HEK293 (cell line): ENCODE results near the gene TH.

Experiments
- CTCF ChIA-PET: fragments of 350-600 bp; formaldehyde crosslinking; extraction: SDS; loops from one replicate; lab custom pipeline; 2021; ENCODE audit warnings: antibody characterized with exemption; lab: Yijun Ruan, JAX
- POLR2A ChIA-PET: fragments of 300-600 bp; formaldehyde crosslinking; extraction: SDS; loops from one replicate; lab custom pipeline; 2020; ENCODE audit warnings: antibody characterized with exemption, inconsistent platforms; lab: Yijun Ruan, JAX
- H3K27ac ChIP-seq: fragments of 200-500 bp; sonication (Bioruptor generic); 2 replicates; pipeline ENCODE4 v1.5.1; 2014; ENCODE audit warnings: low read depth, low read length, control low read depth, inconsistent platforms; ENCODE audit errors: extremely low read depth
- H3K36me3 ChIP-seq, 2 experiments: fragments of 200-500 bp in 1 of 2; sonication (Bioruptor generic) in 1 of 2; 1 replicate in 1 of 2; 2 replicates in 1 of 2; pipeline ENCODE4 v1.5.1; 2014 to 2017; ENCODE audit warnings: inconsistent platforms in 2 of 2, low read length in 2 of 2; ENCODE audit not compliant: control insufficient read depth in 2 of 2, insufficient read depth in 1 of 2
- H3K4me1 ChIP-seq: fragments of 200-500 bp; sonication (Bioruptor generic); 2 replicates; pipeline ENCODE4 v1.5.1; 2014; ENCODE audit warnings: mild to moderate bottlenecking, low read length, inconsistent platforms; ENCODE audit not compliant: control insufficient read depth, insufficient read depth
- H3K4me3 ChIP-seq: 2 replicates; pipeline ENCODE4 v1.5.1; 2011; ENCODE audit warnings: low read depth, mild to moderate bottlenecking, control low read depth, low read length, moderate library complexity
- H3K9me3 ChIP-seq: fragments of 200-500 bp; sonication (Bioruptor generic); 2 replicates; pipeline ENCODE4 v1.5.1; 2014; ENCODE audit warnings: low read depth, low read length, inconsistent platforms; ENCODE audit not compliant: control insufficient read depth, insufficient read depth
- AEBP2 ChIP-seq: fragments of 450-650 bp; formaldehyde crosslinking; IDR thresholded peaks from 2 replicates; pipeline ENCODE4 v1.5.1; 2016; ENCODE audit warnings: missing biosample characterization, missing genetic modification characterization, borderline replicate concordance
- GFI1B ChIP-seq: fragments of 450-650 bp; formaldehyde crosslinking; IDR thresholded peaks from 2 replicates; pipeline ENCODE4 v1.5.1; 2016; ENCODE audit warnings: missing biosample characterization, missing genetic modification characterization
- HOXC10 ChIP-seq: sonication (generic); formaldehyde crosslinking; IDR thresholded peaks from 2 replicates; pipeline ENCODE4 v1.8.1; 2023; ENCODE audit warnings: mild to moderate bottlenecking, missing genetic modification reagents
- KLF7 ChIP-seq: fragments of 450-650 bp; formaldehyde crosslinking; IDR thresholded peaks from 2 replicates; pipeline ENCODE4 v1.5.1; 2016; ENCODE audit warnings: missing biosample characterization, missing genetic modification characterization, borderline replicate concordance
- SP2 ChIP-seq: fragments of 450-650 bp; formaldehyde crosslinking; IDR thresholded peaks from 2 replicates; pipeline ENCODE4 v1.5.1; 2016; ENCODE audit warnings: missing biosample characterization, missing genetic modification characterization
- ZBTB48 ChIP-seq: fragments of 450-650 bp; formaldehyde crosslinking; IDR thresholded peaks from 2 replicates; pipeline ENCODE4 v1.5.1; 2016; ENCODE audit warnings: missing biosample characterization, missing genetic modification characterization
- ZFHX2 ChIP-seq: fragments of 450-650 bp; formaldehyde crosslinking; conservative IDR thresholded peaks from 2 replicates; pipeline ENCODE4 v1.5.1; 2016; ENCODE audit warnings: missing biosample characterization, missing genetic modification characterization
- ZFP3 ChIP-seq: fragments of 450-650 bp; formaldehyde crosslinking; IDR thresholded peaks from 2 replicates; pipeline ENCODE4 v1.5.1; 2016; ENCODE audit warnings: low read depth, missing biosample characterization, missing genetic modification characterization
- ZNF514 ChIP-seq: fragments of 450-650 bp; formaldehyde crosslinking; IDR thresholded peaks from 2 replicates; pipeline ENCODE4 v1.5.1; 2016; ENCODE audit warnings: missing biosample characterization, missing genetic modification characterization
- ZNF580 ChIP-seq: fragments of 450-650 bp; formaldehyde crosslinking; IDR thresholded peaks from 2 replicates; pipeline ENCODE4 v1.5.1; 2016; ENCODE audit warnings: missing biosample characterization, missing genetic modification characterization
- ZNF654 ChIP-seq: fragments of 450-650 bp; formaldehyde crosslinking; IDR thresholded peaks from 2 replicates; pipeline ENCODE4 v1.5.1; 2016; ENCODE audit warnings: low read depth, missing biosample characterization, missing genetic modification characterization
- ZSCAN23 ChIP-seq: fragments of 450-650 bp; formaldehyde crosslinking; IDR thresholded peaks from 2 replicates; pipeline ENCODE4 v1.5.1; 2016; ENCODE audit warnings: missing biosample characterization, missing genetic modification characterization
- ZSCAN4 ChIP-seq: fragments of 450-650 bp; formaldehyde crosslinking; IDR thresholded peaks from 2 replicates; pipeline ENCODE4 v1.5.1; 2017; ENCODE audit warnings: missing biosample characterization, missing genetic modification characterization
- TF ChIP-seq, protein P1 (sequence below): fragments of 450-650 bp; formaldehyde crosslinking; IDR thresholded peaks from 2 replicates; pipeline ENCODE4 v1.5.1; 2016; ENCODE audit warnings: missing biosample characterization, missing genetic modification characterization

Gene TH

GRCh38 chr11:2128511-2129307, 42.9 kb downstream of the TH start (continued):
- TF ChIP-seq AEBP2, result no peak

- no peak overlapping the region for H3K4me3 ChIP-seq
- no peaks in the 10 kb centered on the region for H3K9me3 ChIP-seq
- POLR2A ChIA-PET, result no interaction called here
- peaks cover 0 to 9% of the 10 kb centered on the region in 2 experiments; a peak in 1 of 3 replicates for H3K36me3 ChIP-seq
- H3K4me1 ChIP-seq, result no peaks in the 10 kb centered on the region
- CTCF ChIA-PET, result interaction anchor here (0.7 kb wide), 1 partner anchor 474 kb away, joined by 4 read pairs; no protein-coding TSS in a partner anchor
- H3K27ac ChIP-seq, result no peak overlapping the region
- TF ChIP-seq ZFHX2 (tag by site-specific recombination) (0 out of 2 replicates have a peak, but pooled peaks have one; percentile 29), ZNF654 (tag by site-specific recombination) (no peak), SP2 (tag by site-specific recombination) (no peak)
Measured at GRCh38 chr11:2128130-2128510, 43.5 kb downstream of the TH start.

DNA sequence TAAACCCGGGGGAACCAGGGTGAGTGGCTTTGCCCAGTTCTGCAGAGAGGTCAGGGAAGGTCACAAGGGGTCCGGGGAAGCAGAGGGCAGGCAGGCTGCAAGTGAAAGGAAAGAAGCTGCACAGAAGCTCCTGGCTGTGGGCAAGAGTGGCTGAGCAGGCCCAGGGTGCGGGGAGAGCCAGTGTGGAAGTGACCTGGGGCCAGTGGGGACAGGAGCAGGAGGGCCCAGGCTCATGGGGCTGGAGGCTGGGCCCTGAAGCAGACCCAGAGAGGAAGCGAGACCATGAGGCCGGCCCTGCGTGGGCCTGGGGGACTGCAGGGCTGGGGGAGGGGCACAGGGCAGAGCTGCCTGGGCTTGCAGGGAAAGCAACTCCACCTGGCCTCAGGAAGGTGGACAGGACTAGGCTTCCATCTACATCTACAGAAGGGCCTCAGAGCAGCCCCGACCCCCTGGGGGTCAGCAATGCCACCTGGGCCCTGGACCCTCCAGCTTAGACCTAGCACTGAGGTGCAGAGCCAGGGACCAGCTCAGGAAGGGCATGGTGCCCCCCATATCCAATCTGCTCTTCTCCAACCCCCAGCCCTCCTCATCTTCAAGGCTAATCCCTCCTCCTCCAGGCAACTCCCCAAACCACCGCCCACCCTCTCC, 44.0 kb downstream of the TH start:
- H3K27ac ChIP-seq, result no peak overlapping the region
- TF ChIP-seq GFI1B (tag by site-specific recombination), result no peak
- TF ChIP-seq ZFP3 (tag by site-specific recombination), result no peak
- TF ChIP-seq ZSCAN4 (tag by site-specific recombination), result no peak
- no peak for TF ChIP-seq KLF7 (tag by site-specific recombination)
- no peak for TF ChIP-seq ZSCAN23 (tag by site-specific recombination)
- no peak for TF ChIP-seq ZNF514
- TF ChIP-seq HOXC10 (CRISPR knock-in tag), result no peak
- TF ChIP-seq, protein P1, sequence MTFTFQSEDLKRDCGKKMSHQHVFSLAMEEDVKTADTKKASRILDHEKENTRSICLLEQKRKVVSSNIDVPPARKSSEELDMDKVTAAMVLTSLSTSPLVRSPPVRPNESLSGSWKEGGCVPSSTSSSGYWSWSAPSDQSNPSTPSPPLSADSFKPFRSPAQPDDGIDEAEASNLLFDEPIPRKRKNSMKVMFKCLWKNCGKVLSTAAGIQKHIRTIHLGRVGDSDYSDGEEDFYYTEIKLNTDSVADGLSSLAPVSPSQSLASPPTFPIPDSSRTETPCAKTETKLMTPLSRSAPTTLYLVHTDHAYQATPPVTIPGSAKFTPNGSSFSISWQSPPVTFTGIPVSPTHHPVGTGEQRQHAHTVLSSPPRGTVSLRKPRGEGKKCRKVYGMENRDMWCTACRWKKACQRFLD (tag by site-specific recombination), result no peak
- no peak for TF ChIP-seq ZNF580
- TF ChIP-seq ZBTB48 (tag by site-specific recombination), result no peak
- H3K9me3 ChIP-seq, result no peaks in the 10 kb centered on the region
- H3K4me1 ChIP-seq, result no peaks in the 10 kb centered on the region
- H3K4me3 ChIP-seq, result no peak overlapping the region
- H3K36me3 ChIP-seq, result peaks cover 0 to 9% of the 10 kb centered on the region in 2 experiments; a peak in 1 of 3 replicates
- POLR2A ChIA-PET, result no interaction called here
- CTCF ChIA-PET, result interaction anchor here (0.7 kb wide), 1 partner anchor 764 kb away, joined by 5 read pairs; no protein-coding TSS in a partner anchor
